ENCODE data around the gene THAP4.

DNA sequence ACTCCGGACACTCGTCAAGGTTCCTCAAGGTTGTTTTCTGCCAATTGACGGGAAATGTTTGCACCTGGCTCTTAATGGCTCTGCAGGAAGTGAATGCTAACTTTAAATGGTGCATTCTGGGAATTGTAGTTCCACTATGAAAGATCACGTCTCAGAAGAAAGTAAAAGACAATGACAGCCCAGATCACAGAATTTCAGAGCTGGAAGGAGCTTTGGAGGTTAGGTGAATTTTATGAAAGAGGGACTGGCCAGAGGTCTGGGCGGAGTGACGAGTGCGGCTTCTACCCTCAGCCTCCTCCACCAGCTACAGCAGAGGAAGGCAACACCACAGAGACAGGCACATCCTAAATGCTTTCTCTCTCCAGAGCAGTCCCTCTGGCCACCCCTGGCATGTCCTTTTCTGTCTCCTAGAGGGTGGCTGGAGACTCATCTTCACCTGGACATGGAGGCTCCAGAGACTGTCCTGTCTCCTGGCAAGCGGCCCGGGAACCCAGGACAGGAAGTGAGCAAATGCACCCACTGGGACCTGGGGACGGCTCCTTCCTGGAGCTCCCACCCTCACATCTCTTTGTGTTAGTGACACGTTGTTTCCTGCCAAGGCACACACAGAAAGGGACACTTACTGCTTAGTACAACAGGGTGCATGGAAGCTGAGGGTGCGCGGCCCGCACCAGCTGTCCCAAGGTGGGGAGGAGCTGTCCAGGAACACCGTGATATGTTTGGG lies 19.4 kb downstream of the THAP4 start:
- TF ChIP-seq, protein P1, sequence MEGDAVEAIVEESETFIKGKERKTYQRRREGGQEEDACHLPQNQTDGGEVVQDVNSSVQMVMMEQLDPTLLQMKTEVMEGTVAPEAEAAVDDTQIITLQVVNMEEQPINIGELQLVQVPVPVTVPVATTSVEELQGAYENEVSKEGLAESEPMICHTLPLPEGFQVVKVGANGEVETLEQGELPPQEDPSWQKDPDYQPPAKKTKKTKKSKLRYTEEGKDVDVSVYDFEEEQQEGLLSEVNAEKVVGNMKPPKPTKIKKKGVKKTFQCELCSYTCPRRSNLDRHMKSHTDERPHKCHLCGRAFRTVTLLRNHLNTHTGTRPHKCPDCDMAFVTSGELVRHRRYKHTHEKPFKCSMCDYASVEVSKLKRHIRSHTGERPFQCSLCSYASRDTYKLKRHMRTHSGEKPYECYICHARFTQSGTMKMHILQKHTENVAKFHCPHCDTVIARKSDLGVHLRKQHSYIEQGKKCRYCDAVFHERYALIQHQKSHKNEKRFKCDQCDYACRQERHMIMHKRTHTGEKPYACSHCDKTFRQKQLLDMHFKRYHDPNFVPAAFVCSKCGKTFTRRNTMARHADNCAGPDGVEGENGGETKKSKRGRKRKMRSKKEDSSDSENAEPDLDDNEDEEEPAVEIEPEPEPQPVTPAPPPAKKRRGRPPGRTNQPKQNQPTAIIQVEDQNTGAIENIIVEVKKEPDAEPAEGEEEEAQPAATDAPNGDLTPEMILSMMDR (IDR thresholded peaks at IDR 0.05; ENCODE audit: borderline replicate concordance, extremely low read depth, low read length, poor library complexity, severe bottlenecking): no peak
- TF ChIP-seq EZH2 (IDR thresholded peaks at IDR 0.05; ENCODE audit: borderline replicate concordance, low read depth, low read length, severe bottlenecking): no peak

Data from DND-41 (cell line).